OCI-LY7 (cell line): Measurements from ENCODE around the gene NME5. TPM values are rescaled to one million over a fixed set of nuclear protein-coding genes. Genes with fewer than 3 reads are reported as not detected.

ENCODE experiments used
- BruUV-seq: library from RNA; stranded (reverse); fragments of 400-500 nt; replicated peaks from 2 replicates; lab custom pipeline; 2021; lab: Mats Ljungman, UMichigan
- CTCF ChIA-PET: fragments of 300-600 bp; sonication (Branson Sonifier 250); formaldehyde crosslinking; loops from one replicate; lab custom pipeline; 2022; ENCODE audit warnings: antibody characterized with exemption; ENCODE audit not compliant: unreplicated experiment; lab: Charles Lee
- POLR2A ChIA-PET: fragments of 300-600 bp; sonication (Branson Sonifier 250); formaldehyde crosslinking; loops from one replicate; lab custom pipeline; 2022; ENCODE audit warnings: antibody characterized with exemption; lab: Charles Lee
- DNase-seq: peaks from one replicate; pipeline ENCODE4 v3.0.0-alpha.2; 2015; ENCODE audit warnings: low spot score
- H2AFZ ChIP-seq: fragments of 200-600 bp; sonication (generic), shearing (Covaris generic); 2 replicates; pipeline ENCODE4 v1.6.1; 2014; ENCODE audit warnings: mild to moderate bottlenecking, antibody characterized with exemption, low read length, moderate library complexity
- H3K27ac ChIP-seq: fragments of 200-600 bp; sonication (generic); 2 replicates; pipeline ENCODE4 v1.5.1; 2014; ENCODE audit warnings: mixed run types, low read depth, mild to moderate bottlenecking, moderate library complexity, low read length, inconsistent platforms; ENCODE audit not compliant: poor library complexity, severe bottlenecking
- H3K36me3 ChIP-seq: fragments of 200-600 bp; sonication (generic); 2 replicates; pipeline ENCODE4 v1.6.1; 2014; ENCODE audit warnings: mild to moderate bottlenecking, antibody characterized with exemption, low read length, moderate library complexity, mixed read lengths; ENCODE audit not compliant: insufficient read depth
- H3K4me1 ChIP-seq: fragments of 200-600 bp; sonication (generic); 2 replicates; pipeline ENCODE4 v1.5.1; 2014; ENCODE audit warnings: mild to moderate bottlenecking, low read length; ENCODE audit not compliant: insufficient read depth, poor library complexity, severe bottlenecking
- H3K4me2 ChIP-seq: fragments of 200-600 bp; sonication (generic); 2 replicates; pipeline ENCODE4 v1.6.1; 2014; ENCODE audit warnings: mild to moderate bottlenecking, low read length
- H3K4me3 ChIP-seq: fragments of 200-600 bp; sonication (generic); 2 replicates; pipeline ENCODE4 v1.5.1; 2014; ENCODE audit warnings: mild to moderate bottlenecking, low read depth, low read length; ENCODE audit not compliant: poor library complexity, severe bottlenecking
- H3K79me2 ChIP-seq: fragments of 200-600 bp; sonication (generic); 2 replicates; pipeline ENCODE4 v1.6.1; 2016; ENCODE audit warnings: low read depth, mild to moderate bottlenecking, low read length, moderate library complexity, mixed read lengths; ENCODE audit not compliant: insufficient read depth
- H3K9me2 ChIP-seq: fragments of 200-600 bp; sonication (generic); 2 replicates; pipeline ENCODE4 v1.6.1; 2016; ENCODE audit warnings: mild to moderate bottlenecking, low read length, mixed read lengths; ENCODE audit not compliant: insufficient read depth
- H3K9me3 ChIP-seq: fragments of 200-600 bp; sonication (generic); 2 replicates; pipeline ENCODE4 v1.6.1; 2014; ENCODE audit warnings: mild to moderate bottlenecking, mixed run types, low read length, mixed read lengths
- H4K20me1 ChIP-seq: fragments of 200-600 bp; sonication (generic); 2 replicates; pipeline ENCODE4 v1.6.1; 2014; ENCODE audit warnings: mild to moderate bottlenecking, antibody characterized with exemption, low read length, moderate library complexity, mixed read lengths; ENCODE audit not compliant: insufficient read depth
- EZH2phosphoT487 ChIP-seq: fragments of 200-600 bp; sonication (generic); IDR thresholded peaks from 2 replicates; pipeline ENCODE4 v1.6.1; 2018; ENCODE audit warnings: low read depth, borderline replicate concordance, mild to moderate bottlenecking, mixed run types, antibody characterized with exemption, low read length, moderate library complexity, mixed read lengths
- intact Hi-C: fragments of 100-400 bp; cut with micrococcal nuclease; formaldehyde crosslinking; loops from one replicate; pipeline ENCODE4 v1.10.0; 2022; ENCODE audit not compliant: unreplicated experiment
- total RNA-seq, 2 experiments: library from RNA; depleted of rRNA in 1 of 2; stranded (reverse); fragments of >200 nt in 1 of 2; shearing (Covaris generic) in 1 of 2; gene quantifications; 2 replicates each; pipeline ENCODE4 v1.2.3, GENCODE V29; 2014 to 2022
- TF ChIP-seq, protein P1 (sequence below): fragments of 200-600 bp; sonication (generic); conservative IDR thresholded peaks from 2 replicates; pipeline ENCODE4 v1.5.1; 2014; ENCODE audit warnings: mild to moderate bottlenecking, antibody characterized with exemption, low read length, moderate library complexity, mixed read lengths

NME5 gene
- total RNA-seq, 2 experiments from 2014 or later, result not detected

DNA sequence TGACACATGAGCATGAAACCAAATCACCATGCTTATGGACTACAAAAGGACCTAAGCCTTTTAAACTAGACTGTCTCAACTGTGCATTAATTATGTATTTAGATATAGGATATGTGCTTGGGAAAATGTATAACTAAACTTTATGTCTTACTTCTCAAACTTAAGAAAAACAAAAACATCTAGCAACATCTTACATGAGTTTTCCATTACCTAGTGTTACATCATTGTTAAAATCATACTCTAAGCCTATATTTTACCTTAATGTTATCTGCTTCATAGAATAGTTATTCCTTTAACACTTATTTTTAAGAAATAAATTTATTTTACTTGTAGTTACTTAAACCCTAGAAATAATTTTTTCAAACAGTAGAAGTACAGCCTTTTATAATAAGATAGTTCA lies 24.0 kb downstream of the NME5 start:
- no peaks in the 10 kb centered on the region for H4K20me1 ChIP-seq
- DNase-seq, result no peak
- ChIA-PET CTCF (no interaction called here), POLR2A (no interaction called here)
- H3K9me2 ChIP-seq, result no peaks in the 10 kb centered on the region
- BruUV-seq, result no TSS peak
- no peaks in the 10 kb centered on the region for H3K36me3 ChIP-seq
- no peaks in the 10 kb centered on the region for H3K4me1 ChIP-seq
- H3K4me3 ChIP-seq, result no peak overlapping the region
- H3K9me3 ChIP-seq, result no peaks in the 10 kb centered on the region
- TF ChIP-seq, protein P1, sequence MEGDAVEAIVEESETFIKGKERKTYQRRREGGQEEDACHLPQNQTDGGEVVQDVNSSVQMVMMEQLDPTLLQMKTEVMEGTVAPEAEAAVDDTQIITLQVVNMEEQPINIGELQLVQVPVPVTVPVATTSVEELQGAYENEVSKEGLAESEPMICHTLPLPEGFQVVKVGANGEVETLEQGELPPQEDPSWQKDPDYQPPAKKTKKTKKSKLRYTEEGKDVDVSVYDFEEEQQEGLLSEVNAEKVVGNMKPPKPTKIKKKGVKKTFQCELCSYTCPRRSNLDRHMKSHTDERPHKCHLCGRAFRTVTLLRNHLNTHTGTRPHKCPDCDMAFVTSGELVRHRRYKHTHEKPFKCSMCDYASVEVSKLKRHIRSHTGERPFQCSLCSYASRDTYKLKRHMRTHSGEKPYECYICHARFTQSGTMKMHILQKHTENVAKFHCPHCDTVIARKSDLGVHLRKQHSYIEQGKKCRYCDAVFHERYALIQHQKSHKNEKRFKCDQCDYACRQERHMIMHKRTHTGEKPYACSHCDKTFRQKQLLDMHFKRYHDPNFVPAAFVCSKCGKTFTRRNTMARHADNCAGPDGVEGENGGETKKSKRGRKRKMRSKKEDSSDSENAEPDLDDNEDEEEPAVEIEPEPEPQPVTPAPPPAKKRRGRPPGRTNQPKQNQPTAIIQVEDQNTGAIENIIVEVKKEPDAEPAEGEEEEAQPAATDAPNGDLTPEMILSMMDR, result no peak
- TF ChIP-seq EZH2phosphoT487, result no peak
- intact Hi-C loops, result no loop called here
- H3K4me2 ChIP-seq, result no peak overlapping the region
- no peak overlapping the region for H3K27ac ChIP-seq
- H2AFZ ChIP-seq, result no peak overlapping the region
- H3K79me2 ChIP-seq, result no peaks in the 10 kb centered on the region

DNA sequence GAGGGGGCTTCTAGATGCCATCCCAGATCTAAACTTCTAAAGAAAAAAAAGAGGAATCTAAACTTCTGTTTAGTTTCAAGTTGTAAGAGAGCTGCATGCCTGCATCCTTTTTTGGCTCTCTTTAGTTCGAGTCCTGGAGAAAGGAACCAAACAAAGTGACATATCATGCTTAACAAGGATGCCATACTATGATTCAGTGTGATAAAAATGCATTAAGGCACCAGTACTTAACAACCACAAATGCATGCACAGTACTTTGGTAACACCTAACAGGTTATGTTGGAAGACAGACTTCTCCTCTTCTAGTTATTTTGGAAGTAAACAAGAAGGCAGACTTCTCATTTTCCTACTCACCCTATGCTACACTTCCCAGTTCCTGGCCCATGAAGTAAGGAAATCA lies 27.3 kb downstream of the NME5 start:
- no TSS peak for BruUV-seq
- CTCF ChIA-PET, result no interaction called here
- no peak overlapping the region for H3K4me3 ChIP-seq
- no peak for DNase-seq
- H3K79me2 ChIP-seq, result no peaks in the 10 kb centered on the region
- no peaks in the 10 kb centered on the region for H3K36me3 ChIP-seq
- H3K4me2 ChIP-seq, result no peak overlapping the region
- no peaks in the 10 kb centered on the region for H4K20me1 ChIP-seq
- H3K27ac ChIP-seq, result no peak overlapping the region
- no peak overlapping the region for H2AFZ ChIP-seq
- TF ChIP-seq, protein P1, result no peak
- no peak for TF ChIP-seq EZH2phosphoT487
- POLR2A ChIA-PET, result interaction anchor here (0.6 to 0.9 kb wide), 2 partner anchors 23 to 26 kb away, joined by 3 read pairs; no protein-coding TSS in a partner anchor
- no peaks in the 10 kb centered on the region for H3K9me2 ChIP-seq
- H3K9me3 ChIP-seq, result no peaks in the 10 kb centered on the region
- intact Hi-C loops, result no loop called here
- no peaks in the 10 kb centered on the region for H3K4me1 ChIP-seq

DNA sequence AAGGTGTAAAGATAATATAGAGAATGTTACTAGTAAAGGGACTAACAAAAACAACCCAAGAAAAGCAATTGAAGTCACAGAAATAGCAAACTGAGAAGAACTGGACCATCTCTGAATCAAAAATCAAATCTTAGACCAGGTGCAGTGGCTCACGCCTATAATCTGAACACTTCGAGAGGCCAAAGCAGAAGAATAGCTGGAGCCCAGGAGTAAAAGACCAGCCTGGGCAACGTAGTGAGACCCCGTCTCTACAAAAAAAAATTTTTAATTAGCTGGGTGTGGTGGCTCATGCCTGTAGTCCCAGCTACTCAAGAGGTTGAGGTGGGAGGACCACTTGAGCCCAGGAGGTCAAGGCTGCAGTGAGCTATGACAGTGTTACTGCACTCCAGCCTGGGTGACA lies 28.0 kb downstream of the NME5 start:
- no peaks in the 10 kb centered on the region for H3K36me3 ChIP-seq
- TF ChIP-seq, protein P1, result no peak
- no peak for TF ChIP-seq EZH2phosphoT487

More for the DNA sequence above, 28.0 kb downstream of the NME5 start:
- no TSS peak for BruUV-seq
- intact Hi-C loops, result no loop called here
- Histone ChIP-seq H4K20me1 (no peaks in the 10 kb centered on the region), H3K9me3 (no peaks in the 10 kb centered on the region), H3K4me2 (no peak overlapping the region), H3K9me2 (no peaks in the 10 kb centered on the region), H3K4me1 (no peaks in the 10 kb centered on the region), H3K27ac (no peak overlapping the region), H2AFZ (no peak overlapping the region), H3K4me3 (no peak overlapping the region), H3K79me2 (no peaks in the 10 kb centered on the region)
- no peak for DNase-seq
- POLR2A ChIA-PET, result no interaction called here
- CTCF ChIA-PET, result no interaction called here
